Activated CD4-positive, alpha-beta T cell treated with anti-CD3 and anti-CD28 coated beads for 24 hours (primary cell): ENCODE data around the gene PRUNE2.

Source experiments
- DNase-seq, 2 donors: peaks; one replicate each; pipeline ENCODE4 v3.0.0-alpha.2; 2020; ENCODE audit warnings: low read depth in 2 of 2

Gene PRUNE2

DNA sequence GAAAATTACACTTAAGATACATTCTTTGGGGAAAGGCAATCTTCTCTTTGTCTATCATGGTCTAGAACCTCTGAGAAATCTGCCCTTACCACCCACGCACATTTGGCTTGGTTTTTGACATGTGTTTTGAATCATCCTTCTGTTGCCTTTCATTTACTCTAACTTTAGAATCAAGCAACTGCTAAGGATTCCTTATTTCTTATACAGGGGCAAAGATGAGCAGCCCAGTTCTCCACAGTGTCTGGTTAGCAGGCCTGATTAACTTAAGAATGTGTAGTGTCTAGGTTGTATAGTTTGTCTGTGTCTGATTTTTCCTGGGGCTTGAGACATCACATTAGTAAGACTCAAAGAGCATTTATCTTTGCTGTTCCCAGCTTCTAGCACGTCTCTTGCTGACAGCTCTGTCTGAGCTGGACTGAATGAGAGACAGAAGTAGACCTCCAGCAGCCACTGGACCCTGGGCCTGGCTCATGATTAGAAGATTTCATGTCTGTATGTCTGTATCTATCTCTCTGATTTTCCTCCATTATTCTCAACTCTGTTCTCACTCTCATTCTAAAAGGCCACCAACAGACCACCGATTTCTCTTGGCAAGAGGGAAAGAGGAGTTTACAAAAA is 173.5 kb downstream of the PRUNE2 start:
- no peak for DNase-seq

DNA sequence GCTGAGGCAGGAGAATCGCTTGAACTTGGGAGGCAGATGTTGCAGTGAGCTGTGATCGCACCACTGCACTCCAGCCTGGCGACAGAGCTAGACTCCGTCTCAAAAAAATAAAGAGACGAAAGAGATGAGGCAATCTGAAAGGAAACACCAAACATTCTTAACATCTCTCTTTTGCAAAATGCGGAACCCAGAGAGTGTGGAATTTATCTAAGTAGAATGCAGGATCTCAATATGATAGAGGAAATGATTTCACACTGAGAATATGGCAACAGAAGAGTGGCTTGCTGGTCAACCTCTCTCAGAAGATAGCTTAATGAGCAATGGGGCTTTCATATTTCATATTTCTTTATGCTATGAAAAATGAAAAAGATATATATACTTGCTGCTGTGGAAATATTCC is 175.1 kb downstream of the PRUNE2 start:
- DNase-seq: no peak

DNA sequence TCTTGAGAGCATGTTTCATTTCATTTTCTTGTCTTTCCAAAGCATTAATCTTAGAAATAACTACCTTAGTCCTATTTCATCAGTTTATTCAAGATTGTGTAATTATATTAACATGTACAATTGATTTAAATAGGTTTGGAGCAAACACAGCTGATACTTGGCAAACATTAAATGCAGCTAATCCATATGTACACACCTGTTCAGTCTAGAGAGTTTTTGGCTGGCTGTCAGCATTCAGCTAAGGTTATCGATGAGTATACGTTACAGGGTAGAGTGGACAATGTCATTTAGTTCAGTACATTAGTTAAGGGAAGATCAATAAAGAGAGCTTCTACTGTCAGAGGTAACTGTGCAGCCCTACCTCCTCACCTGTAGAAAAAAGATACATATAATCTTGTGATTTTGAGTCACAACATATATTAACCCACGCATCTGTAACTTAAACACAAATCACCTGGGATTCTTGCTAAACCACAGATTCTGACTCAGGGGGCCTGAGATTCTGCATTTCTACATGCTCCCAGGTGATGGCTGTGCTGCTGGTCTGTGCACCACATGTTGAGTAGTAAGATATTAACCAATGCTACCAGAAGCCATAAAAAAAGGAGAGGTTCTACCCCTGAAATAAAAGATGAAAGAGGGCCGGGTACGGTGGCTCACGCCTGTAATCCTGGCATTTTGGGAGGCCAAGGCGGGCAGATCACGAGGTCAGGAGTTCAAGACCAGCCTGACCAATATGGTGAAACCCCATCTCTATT is 175.8 kb downstream of the PRUNE2 start:
- no peak for DNase-seq

DNA sequence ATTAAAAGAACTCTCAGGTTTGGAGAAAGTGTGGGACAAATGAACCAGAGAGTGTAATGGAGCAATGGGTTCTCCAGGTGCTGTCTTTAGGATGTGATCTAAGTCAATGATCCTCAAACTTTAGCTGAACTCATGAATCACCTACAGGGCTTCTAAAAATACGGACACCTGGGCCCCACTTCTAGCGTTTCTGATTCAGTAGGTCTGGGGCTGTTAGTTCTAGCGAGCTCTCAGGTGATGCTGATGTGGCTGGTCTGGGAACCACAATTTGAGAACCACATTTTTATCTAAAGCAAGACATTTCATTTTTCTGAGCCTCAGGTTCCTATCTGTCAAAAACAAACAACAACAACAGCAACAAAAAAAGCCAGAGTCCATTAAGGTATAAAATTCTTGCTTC is 176.8 kb downstream of the PRUNE2 start:
- no peak for DNase-seq

DNA sequence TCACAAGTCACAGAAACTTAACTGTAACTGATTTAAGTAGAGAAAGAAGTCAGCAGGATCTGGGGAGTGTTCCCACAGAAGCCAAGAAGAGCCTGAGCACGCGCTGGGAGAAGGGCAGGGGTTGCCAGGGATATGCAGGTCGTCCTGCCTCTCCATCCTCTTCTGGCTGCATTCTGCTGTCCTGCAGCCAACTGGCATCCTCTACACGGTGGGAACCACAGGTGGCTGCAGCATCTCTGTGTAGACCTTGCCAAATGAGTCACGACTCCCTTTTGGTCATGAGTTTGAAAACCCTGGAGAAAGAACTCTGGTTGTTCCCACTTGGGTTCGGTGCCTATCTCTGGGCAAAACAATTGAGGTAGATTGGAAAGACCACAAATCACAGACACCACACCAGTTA is 180.0 kb downstream of the PRUNE2 start:
- DNase-seq: no peak

DNA sequence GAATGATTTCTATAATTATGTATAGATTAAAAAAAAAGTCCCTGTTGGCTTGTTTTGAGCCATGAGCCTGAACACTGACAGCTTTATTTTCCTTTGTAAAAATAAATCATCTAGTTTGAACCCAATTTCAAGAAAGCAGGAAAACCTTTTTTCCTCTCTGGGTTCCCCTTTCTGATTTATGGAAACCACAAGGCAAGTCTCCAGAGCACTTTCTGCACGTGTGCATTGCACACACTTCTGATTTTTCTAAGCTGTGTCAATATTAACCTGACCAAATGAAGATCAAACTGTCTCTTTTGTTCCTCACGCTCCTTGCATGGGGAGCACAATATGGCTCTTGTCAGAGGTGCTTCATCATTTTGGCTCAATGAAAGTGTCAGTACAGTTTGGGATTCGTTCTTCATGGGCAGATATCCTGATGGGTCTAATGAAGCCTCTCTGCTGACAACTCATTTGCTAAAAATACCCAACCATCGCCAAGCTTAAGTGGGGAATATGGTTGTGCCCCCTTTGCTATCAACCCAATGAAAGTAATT is 180.8 kb downstream of the PRUNE2 start:
- DNase-seq: no peak

DNA sequence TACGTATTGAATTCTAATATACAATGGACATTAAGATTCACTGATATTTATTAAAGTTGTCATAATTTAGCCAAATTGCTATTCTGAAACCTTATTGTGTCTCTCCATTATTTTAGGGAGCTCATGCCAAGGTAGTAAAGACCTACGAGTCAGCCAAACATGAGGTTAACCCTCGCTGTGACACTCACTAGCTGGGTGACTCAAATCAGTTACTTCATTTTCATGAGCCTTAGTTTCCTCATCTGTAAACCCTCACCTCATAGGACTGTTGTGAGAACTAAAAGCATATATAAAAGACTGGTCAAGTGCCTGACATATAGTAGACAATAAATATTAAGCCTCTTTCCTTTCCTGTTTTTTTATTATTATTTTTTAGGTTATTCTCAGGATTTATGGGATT is 185.7 kb downstream of the PRUNE2 start:
- no peak for DNase-seq

DNA sequence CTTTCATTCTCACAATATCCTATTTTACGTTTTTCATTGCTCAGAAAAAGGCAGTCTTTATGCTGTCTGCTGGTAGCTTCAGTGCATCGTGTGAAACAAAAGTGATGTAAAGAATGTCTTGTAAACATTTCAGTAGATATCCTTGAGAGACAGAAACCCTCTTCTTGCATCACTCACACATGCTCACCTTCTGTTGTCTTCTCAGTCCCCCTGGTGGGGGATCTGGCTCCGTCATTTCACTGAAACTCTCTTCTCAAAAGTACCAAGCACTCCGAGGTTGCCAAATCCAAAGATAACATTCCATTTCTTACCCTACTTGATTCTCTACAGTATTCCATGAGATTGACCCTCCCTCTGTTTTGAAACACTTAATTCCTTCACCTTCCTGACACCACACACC is 187.7 kb downstream of the PRUNE2 start:
- no peak for DNase-seq

DNA sequence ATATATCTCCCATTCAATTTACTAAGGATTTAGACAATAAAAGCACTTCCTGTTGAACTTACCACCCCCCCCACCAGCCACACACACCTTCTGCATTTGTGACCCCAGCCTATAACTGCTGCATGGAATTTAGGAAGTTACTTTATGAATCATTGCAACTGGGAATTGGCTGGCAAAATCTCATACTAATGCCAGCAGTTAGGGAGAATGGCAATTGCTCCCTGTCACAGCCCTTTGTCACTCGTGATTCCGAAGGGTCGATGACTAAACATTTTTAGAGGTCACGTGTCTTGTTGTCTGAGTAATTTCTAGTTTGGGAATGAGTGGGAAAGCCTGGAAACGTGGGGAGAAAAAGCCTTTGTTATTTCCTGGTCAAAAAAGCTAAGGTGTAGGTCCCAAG is 188.3 kb downstream of the PRUNE2 start:
- DNase-seq: no peak

DNA sequence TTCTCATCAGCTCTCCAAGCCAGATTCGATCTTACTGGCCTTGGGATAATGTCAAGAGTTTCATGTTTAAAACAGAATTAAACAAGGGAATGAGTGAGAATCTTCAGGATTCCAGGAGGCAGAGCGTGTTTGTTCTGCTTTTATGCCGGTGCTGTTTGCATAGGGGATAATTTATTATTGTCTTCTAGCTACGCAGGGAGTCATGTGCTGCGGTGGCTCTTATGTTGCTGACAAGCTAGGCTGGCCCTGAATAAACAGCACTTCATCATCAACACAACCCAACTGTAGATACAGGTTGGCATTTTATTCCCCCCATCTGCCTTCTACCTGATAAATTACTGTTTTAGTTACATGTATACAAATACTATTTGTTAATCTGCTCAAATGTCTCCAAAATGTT is 188.7 kb downstream of the PRUNE2 start:
- no peak for DNase-seq

DNA sequence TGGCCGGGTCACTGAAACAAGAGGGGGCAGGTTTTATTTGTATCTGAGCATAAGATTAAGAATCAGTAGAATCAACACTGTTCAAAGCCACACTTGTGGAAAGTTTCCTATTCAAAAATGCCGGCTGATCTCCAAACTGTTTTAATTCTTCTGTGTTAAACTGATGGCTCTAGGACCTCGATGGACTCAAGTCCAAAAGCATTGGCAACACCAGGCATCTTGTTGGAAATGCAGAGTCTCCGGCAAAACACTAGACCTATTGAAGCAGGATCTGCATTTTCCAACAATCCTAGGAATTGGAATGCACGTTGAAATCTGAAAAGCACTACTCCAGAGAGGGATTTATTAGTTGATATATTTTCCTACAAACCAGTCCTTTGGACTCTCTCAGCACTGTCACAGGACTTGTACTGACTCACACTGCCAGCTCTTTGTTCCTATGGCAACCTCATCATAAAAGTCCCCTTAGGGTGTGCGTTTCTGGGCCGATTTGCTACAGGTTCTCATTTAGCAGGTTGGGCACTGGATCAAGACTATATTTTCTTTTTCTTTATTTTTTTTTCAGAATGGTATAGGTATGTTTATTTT is 189.7 kb downstream of the PRUNE2 start:
- DNase-seq: no peak

DNA sequence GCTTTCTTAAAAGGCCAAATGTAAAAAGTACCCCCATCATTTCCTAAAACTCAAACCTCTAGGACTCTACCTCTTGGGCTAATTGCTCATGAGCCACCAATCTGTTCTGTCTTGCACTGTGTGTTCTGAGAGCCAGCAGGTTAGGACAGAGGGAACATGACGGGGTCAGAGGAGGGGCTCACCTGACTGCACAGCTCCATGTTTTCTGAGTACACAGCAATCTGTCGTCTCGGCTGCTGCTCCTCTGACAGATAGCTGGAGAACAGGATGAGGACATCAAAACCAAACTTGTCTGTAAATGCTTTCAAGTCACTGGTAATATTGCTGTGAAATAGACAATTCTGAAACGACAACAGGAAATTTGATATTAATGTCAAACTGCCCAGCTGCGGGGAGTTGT is 192.5 kb downstream of the PRUNE2 start:
- no peak for DNase-seq

DNA sequence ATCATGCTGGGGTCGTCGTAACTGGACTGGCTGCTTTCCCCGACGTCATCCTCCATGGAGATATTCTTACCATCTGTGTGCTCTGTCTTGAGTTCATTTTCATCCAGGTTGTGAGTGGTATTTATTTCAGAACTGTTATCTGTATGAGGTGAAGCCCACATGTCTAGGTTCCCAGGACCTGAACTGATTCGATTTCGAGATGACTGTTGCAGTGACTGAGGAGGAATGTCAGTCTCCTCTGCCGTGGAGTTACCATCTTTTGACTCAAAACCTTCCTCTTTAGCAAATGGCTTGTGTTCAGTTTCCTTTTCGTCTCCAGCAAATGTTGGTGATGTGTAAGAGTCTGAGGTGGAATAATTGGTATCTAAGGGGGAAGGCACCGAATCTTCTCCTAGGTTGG is 196.9 kb downstream of the PRUNE2 start:
- DNase-seq: no peak

DNA sequence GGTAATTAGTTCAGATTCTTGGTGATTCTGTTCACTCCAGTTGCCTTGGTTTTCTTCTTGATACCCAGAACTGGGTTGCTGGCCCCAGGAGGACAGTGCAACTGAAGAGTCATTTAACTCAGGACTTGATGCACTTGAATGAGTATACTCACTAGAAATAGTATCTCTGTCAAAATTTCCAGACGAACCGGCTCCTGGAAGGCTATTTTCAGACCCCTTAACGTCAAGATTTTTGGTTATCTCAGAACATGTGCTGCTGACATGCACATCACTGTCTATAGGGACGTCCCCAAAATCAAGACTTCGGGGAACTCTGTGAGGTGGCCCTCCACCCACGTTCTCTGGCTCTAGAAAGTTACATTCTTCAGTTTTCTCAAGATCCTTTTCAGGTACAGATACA is 198.4 kb downstream of the PRUNE2 start:
- no peak for DNase-seq

DNA sequence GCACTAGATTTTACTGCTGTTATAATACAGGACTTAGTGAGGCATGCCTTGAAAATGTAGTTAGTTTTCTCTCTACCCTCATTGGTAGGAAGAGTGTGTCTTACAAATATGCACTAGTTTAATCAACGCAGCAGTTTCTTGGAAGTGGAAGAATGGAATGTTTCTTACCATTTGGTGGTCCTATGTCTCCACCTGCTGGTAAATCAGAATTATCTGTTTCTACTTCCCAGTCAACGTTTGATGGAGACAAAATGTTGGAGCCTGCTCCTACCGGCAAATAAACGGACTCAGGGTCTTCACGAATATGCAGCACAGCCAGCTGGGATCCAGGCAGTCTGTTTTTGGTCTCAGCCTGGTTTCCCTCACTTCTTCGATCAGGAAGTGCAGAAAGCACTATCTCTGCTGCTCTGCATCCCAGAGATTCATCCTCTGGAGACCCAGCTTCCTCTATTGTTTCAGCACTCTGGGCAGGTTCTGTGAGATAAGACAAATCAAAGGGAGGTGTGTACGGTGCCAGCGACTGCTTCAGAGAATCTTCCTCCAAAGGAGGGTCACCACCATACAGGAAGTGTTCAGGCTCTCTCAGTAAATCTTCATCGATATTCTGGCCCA is 201.2 kb downstream of the PRUNE2 start:
- no peak for DNase-seq

DNA sequence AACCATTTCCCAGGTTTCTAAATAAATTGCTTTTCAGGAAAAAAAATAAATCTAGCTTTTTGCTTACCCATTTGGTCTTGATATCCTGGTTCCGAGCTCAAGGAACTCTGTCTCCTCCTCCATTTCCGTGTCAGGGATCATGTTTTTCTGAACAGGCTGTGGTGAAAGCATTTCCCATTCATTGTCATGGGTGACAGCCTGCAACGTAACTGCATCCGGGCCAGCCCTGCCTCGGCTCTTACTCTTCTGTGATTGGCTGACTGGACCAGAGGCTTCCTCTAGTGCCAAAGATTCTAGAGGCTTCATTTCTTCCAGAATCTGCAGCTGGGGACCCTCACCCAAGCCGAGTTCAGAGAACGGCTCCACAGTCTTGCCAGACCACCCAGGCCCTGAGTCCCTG is 202.6 kb downstream of the PRUNE2 start:
- DNase-seq: no peak

DNA sequence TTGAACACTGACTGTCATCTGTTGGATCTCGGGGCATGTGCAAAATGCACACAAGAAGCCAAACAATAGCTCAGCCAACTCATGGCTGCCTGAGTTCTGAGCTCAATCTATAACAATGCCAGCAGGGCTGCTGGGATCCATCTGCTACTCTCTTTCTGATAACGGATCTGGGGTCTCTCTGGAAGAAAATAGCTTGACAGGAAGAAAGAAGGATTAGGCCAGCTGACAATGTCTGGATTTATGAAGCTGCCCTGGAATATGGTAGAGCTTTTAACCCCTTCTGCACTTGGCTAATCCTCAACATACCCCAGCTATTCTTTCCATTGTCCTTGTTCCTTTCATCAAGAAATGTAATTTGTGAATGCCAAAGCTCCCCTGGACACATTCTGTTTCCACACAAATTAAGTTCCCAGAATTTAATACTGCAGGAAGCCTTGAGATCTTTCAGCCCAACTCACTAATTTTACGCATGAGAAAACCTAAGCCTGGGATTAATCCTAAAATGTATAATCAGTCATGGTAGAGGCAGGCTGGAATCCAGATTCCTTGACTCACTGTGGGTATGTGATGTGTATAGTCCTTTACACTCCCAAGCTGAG is 204.4 kb downstream of the PRUNE2 start:
- DNase-seq: no peak

DNA sequence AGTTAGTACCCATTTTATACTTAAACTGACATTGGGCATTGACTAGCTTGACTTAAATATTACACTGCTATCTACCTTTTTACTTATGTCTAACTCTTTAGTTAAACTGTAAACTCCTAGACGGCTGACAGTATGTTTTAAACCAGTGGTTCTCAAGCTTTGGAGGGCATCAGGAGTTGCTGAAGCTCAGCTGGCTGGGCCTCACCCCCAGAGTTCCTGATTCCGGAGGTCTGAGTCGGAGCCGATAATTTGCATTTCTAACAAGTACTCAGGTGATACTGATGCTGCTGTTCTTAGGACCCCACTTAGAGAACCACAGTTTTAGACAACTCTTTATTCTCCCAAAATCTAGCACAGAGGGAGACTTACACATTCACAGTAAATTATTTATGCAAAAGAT is 205.0 kb downstream of the PRUNE2 start:
- DNase-seq: no peak

DNA sequence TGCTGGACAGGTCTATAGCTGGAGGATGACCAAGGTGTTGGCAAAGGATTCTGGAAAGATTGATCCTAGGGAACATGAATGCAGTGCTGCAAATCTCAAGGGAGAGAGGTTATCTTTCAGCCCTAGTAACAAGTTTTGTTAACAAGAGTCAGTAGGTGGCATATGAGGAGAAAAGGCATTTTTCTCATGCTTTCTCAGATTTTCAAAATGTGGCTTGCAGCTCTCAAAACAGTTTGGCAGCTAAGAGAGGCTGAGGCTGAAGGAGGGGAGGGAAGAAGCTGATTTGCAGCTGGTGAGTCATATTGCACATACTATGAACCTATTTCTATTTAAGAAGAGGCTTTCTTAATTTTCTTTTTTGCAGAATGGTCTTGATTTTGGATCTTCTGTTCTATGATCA is 205.9 kb downstream of the PRUNE2 start:
- DNase-seq: no peak

DNA sequence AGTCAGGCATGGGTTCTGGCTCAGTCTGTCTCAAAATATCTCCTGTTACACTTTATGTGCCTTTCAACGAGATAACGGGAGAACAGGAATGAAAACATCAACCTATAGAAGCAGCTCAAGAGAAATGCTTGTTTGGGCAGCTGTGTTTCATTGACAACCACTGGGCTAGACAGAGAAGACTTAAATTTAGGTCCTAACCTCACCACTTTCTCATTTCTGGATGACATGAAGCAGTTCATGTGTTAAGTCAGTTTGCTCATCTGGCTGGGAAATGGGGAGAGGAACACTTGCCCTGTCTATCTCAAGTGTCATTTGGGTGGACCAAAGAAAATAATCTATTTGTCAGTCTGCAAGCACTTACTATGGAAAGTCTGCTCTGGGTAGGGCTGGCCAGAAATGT is 208.4 kb downstream of the PRUNE2 start:
- DNase-seq: no peak

DNA sequence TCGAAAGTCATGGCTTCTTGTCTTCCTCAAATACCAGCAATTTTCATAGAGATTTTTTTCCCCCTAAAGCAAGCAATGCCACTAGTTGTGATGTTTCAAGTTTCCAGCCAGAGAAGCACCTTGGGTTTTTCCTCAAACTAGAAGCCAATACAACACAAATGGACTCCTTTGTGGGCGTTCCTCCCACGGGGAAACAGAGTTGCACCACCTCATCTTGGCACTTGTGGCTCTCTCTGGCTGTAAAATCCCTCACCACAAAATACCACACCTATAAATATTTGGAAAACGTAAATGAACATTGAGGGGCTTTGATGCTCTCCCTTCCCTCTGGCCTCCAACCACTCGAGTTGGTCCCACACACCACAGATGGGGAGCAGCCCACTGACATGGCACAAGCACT is 208.8 kb downstream of the PRUNE2 start:
- no peak for DNase-seq

DNA sequence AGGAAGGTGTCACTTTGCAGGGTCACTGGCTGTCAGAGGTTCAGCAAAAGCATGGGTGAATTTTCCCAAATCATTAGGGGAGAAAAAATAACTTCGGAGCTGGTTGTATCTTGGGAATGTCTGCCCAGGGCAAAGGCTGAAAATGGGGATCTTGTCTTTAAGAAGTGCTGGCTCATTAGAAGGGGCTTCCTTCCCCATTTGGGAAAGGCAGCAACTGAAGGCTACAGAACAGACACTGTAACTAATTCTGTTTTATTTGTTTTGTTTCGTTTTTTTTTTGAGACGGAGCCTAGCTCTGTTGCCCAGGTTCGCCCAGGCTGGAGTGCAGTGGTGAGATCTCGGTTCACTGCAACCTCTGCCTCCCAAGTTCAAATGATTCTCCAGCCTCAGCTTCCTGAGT is 212.0 kb downstream of the PRUNE2 start:
- no peak for DNase-seq
